ENCODE measurements around the gene POMT2.

The POMT2 gene

DNA sequence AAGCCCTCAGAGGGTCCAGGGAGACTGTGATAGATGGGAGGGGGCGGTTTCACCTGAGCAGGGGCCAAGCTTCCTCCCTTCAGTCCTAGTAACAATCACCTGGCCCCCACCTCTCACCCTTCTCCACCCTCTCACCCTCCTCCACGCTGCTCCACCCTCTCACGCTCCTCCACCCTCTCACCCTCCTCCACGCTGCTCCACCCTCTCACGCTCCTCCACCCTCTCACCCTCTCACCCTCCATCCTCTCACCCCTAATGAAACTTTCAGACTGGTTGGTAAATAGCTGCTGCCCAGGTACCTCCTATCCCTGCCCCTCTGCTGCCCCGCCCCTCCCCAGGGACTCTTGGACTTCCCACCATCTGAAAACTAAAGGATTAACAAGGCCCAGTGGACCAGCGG is 83.9 kb downstream of the POMT2 start:
- no peak for FAIRE-seq

GRCh38 chr14:77231721-77232120 is 89.0 kb downstream of the POMT2 start:
- no peak for FAIRE-seq

DNA sequence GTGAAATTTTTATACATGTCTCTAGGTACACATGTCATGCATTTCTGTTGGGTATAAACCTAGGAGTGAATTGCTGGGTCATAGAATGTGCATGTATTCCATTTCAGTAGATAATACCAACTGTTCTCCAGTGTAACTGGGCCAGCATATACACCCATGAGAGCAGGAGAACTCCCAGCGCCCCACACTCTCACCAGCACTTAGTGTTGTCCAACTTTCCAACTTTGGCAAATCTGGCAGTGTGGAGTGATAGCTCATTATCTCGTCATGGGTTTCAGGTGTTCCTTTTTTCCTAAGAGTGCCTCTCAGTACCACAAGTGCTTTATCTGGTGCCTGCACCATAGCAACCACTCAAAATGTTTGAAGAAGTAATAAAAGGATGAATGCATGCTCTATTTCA is 89.8 kb downstream of the POMT2 start:
- FAIRE-seq, result no peak

DNA sequence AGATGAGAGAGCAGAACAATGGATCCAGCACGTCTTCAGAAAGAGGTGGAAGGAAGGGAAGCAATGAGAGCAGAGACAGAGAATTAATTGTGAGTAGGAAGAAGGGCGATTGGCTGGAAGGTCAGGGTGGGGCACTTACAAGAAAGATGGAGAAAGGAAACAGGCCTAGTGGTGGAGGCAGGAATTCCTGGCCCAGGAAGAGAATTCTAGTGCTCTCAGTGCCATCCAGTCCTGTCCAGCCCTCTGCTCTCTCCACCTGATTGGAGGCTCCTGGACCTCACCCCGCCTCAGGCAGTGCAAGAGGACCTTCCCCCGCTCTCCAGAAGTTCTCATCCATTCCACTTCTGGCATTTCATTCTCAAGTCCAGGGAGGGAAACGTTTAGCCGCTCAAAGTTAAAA is 92.6 kb downstream of the POMT2 start:
- FAIRE-seq, result no peak

DNA sequence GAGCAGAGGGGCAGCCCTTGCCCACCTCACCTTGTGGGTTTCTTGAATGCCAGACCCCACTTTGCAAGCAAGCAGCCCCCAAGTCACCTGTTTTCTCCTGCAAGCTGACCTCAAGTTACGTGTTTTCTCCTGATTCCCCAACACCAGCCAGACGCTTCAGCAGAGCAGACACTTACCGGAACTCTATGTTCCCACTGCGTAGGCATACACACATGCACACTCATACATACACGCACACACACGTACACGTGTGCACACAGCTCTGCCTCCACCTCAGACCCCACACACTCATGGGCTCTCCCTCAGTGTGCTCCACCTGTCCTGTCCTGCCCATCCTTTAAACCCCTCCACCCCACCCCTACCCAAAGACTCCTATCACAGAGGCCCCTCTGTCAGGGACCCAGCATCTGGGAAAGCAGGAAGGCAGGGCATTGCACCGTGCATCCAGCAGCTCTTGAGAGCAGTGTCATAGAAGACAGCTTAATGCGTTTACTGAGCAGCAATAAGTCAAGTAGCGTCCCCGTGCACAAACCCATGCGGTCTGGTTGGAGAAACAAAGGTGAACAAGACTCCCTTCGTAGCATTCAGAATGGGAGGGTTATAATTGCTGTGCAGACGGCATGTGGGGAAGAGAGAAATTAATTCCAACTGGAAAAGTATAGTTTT is 94.7 kb downstream of the POMT2 start:
- FAIRE-seq, result no peak

DNA sequence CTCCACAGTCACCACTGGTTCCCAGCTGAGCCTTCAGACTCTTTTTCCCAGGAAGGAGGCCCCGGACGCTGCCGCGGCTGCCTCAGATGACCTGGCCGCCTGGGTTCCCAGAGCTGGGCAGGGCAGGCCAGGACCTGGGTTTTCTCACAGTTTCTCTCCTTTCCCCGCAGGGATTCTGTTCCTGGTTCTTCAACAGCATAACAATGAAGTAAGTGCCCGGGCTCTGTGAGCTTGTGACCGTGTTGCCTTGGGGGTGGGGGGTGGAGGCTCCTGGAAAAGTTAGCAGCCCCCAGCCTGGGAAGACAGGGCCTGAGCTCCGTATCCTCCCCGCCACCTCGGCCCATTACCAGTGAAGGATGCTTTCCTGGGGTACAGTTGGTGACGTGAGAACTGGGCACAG is 95.4 kb downstream of the POMT2 start:
- FAIRE-seq, result no peak

Measured in G401.6 (cell line).